DOHH2 (cell line): ENCODE results near the gene PSMD8.
"Not testable (repeated sequence)": the region's sequence is repeated elsewhere in the genome, so short reads cannot be mapped to it uniquely, and the experiment has no call there.

Source experiments
- H3F3A ChIP-seq: fragments of 200-600 bp; sonication (generic), shearing (Covaris generic); 2 replicates; pipeline ENCODE4 v1.6.0; 2016; ENCODE audit warnings: antibody characterized with exemption, mild to moderate bottlenecking; ENCODE audit not compliant: control insufficient read depth, insufficient read depth
- H3K27ac ChIP-seq: fragments of 200-600 bp; sonication (generic); 2 replicates; pipeline ENCODE4 v1.5.1; 2014; ENCODE audit warnings: low read depth, mild to moderate bottlenecking, low read length, moderate library complexity
- H3K27me3 ChIP-seq: fragments of 200-600 bp; sonication (generic); 2 replicates; pipeline ENCODE4 v1.6.1; 2014; ENCODE audit warnings: mild to moderate bottlenecking, low read length, mixed read lengths; ENCODE audit not compliant: control insufficient read depth
- H3K36me3 ChIP-seq: fragments of 200-600 bp; sonication (generic); 2 replicates; pipeline ENCODE4 v1.6.1; 2014; ENCODE audit warnings: mild to moderate bottlenecking, low read length, moderate library complexity, mixed read lengths; ENCODE audit not compliant: control insufficient read depth
- H3K4me1 ChIP-seq: fragments of 200-600 bp; sonication (generic); 2 replicates; pipeline ENCODE4 v1.6.1; 2014; ENCODE audit warnings: mild to moderate bottlenecking, low read length, mixed read lengths; ENCODE audit not compliant: control insufficient read depth
- H3K4me2 ChIP-seq: fragments of 200-600 bp; sonication (generic); 2 replicates; pipeline ENCODE4 v1.6.0; 2014; ENCODE audit warnings: mild to moderate bottlenecking, low read length, moderate library complexity
- H3K4me3 ChIP-seq: fragments of 200-600 bp; sonication (generic); 2 replicates; pipeline ENCODE4 v1.5.1; 2014; ENCODE audit warnings: mild to moderate bottlenecking, low read length, mixed read lengths
- H3K79me2 ChIP-seq: fragments of 200-600 bp; sonication (generic); 2 replicates; pipeline ENCODE4 v1.6.1; 2014; ENCODE audit warnings: mild to moderate bottlenecking, low read length, mixed read lengths; ENCODE audit not compliant: control insufficient read depth
- H3K9me2 ChIP-seq: fragments of 200-600 bp; sonication (generic); replicated peaks from 2 replicates; pipeline ENCODE4 v1.6.1; 2014; ENCODE audit warnings: mild to moderate bottlenecking, low read length, mixed read lengths; ENCODE audit not compliant: control insufficient read depth
- H3K9me3 ChIP-seq: fragments of 200-600 bp; sonication (generic); 2 replicates; pipeline ENCODE4 v1.6.1; 2014; ENCODE audit warnings: antibody characterized with exemption, low read length, mixed read lengths; ENCODE audit not compliant: control insufficient read depth, insufficient read depth
- H4K20me1 ChIP-seq: fragments of 200-600 bp; sonication (generic); 2 replicates; pipeline ENCODE4 v1.6.0; 2014; ENCODE audit warnings: low read depth, mild to moderate bottlenecking, antibody characterized with exemption, low read length, moderate library complexity; ENCODE audit not compliant: control insufficient read depth, insufficient read depth
- EZH2phosphoT487 ChIP-seq: fragments of 200-600 bp; sonication (generic); IDR thresholded peaks from 2 replicates; pipeline ENCODE4 v1.6.1; 2017; ENCODE audit warnings: borderline replicate concordance, mild to moderate bottlenecking, antibody characterized with exemption, low read length, moderate library complexity, mixed read lengths
- TF ChIP-seq, protein P1 (sequence below): fragments of 200-600 bp; sonication (generic); IDR thresholded peaks from one replicate; pipeline ENCODE4 v1.5.1; 2014; ENCODE audit warnings: antibody characterized with exemption, mild to moderate bottlenecking, low read depth, low read length; ENCODE audit not compliant: poor library complexity, severe bottlenecking

Gene PSMD8

DNA sequence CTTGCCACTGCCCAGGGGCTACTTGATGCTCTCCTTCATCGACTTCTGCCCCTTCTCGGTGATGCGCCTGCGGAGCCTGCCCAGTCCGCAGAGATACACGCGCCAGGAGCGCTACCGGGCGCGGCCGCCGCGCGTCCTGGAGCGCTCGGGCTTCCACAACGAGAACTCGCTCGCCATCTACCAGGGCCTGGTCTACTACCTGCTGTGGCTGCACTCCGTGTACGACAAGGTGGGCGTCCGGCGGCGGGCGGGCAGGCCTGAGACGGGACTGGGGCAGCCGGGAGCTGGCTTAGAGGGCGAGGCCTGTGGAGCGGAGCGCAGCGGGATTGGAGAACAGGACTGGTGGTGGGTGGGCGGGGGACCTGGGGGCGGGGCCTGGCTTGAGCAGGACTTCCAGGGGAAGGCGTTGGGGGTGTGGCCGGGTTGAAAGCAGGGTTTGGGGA, 12.7 kb upstream of the PSMD8 start:
- no peaks in the 10 kb centered on the region for H3K9me2 ChIP-seq
- no peak overlapping the region for H3K27ac ChIP-seq
- peaks cover 42% of the 10 kb centered on the region for H3K27me3 ChIP-seq

DNA sequence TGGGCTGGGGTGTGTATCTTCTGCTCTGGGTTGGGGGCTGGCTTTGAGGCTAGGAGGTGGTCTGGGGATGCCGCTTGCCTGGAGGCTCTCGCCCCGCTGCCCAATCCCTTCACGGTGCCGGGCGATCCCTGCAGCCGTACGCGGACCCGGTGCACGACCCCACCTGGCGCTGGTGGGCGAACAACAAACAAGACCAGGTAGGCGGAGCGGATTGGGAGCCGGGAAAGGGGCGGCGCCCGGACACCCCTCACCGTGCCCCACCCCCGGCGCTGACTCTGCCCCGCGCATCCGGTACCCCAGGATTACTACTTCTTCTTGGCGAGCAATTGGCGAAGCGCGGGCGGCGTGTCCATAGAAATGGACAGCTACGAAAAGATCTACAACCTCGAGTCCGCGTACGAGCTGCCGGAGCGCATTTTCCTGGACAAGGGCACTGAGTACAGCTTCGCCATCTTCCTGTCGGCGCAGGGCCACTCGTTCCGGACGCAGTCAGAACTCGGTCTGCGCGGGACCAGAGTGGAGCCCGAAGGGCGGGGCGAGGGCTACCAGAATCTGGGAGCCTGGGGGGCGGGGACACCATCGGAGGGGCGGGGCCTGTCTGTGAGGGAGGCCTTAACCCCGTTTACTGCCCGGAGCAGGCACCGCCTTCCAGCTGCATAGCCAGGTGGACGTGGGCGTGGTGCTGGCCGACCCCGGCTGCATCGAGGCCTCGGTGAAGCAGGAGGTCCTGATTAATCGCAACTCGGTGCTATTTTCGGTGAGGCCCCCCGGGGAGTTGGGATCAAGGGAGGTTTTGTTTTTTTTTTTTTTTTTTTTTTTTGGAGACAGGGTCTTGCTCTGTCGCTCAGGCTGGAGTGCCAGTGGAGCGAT, 12.1 kb upstream of the PSMD8 start:
- Histone ChIP-seq H3K4me3 (peak overlapping the region; percentile 78), H3K27me3 (peaks cover 39% of the 10 kb centered on the region), H3K4me1 (peaks cover 16% of the 10 kb centered on the region), H3K9me2 (no peaks in the 10 kb centered on the region), H3K36me3 (no peaks in the 10 kb centered on the region), H3F3A (no peaks in the 10 kb centered on the region), H3K27ac (no peak overlapping the region), H3K9me3 (no peaks in the 10 kb centered on the region), H4K20me1 (no peaks in the 10 kb centered on the region), H3K79me2 (no peaks in the 10 kb centered on the region), H3K4me2 (peak overlapping the region; percentile 88)
- TF ChIP-seq EZH2phosphoT487: no peak
- TF ChIP-seq, protein P1, sequence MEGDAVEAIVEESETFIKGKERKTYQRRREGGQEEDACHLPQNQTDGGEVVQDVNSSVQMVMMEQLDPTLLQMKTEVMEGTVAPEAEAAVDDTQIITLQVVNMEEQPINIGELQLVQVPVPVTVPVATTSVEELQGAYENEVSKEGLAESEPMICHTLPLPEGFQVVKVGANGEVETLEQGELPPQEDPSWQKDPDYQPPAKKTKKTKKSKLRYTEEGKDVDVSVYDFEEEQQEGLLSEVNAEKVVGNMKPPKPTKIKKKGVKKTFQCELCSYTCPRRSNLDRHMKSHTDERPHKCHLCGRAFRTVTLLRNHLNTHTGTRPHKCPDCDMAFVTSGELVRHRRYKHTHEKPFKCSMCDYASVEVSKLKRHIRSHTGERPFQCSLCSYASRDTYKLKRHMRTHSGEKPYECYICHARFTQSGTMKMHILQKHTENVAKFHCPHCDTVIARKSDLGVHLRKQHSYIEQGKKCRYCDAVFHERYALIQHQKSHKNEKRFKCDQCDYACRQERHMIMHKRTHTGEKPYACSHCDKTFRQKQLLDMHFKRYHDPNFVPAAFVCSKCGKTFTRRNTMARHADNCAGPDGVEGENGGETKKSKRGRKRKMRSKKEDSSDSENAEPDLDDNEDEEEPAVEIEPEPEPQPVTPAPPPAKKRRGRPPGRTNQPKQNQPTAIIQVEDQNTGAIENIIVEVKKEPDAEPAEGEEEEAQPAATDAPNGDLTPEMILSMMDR: no peak

More for the DNA sequence above, 12.7 kb upstream of the PSMD8 start:
- Histone ChIP-seq H3K4me3 (peak overlapping the region; percentile 78), H4K20me1 (no peaks in the 10 kb centered on the region), H3K36me3 (no peaks in the 10 kb centered on the region), H3K4me2 (peak overlapping the region; percentile 88), H3K4me1 (peaks cover 16% of the 10 kb centered on the region), H3K79me2 (no peaks in the 10 kb centered on the region), H3K9me3 (no peaks in the 10 kb centered on the region), H3F3A (no peaks in the 10 kb centered on the region)
- no peak for TF ChIP-seq EZH2phosphoT487
- TF ChIP-seq, protein P1: no peak

DNA sequence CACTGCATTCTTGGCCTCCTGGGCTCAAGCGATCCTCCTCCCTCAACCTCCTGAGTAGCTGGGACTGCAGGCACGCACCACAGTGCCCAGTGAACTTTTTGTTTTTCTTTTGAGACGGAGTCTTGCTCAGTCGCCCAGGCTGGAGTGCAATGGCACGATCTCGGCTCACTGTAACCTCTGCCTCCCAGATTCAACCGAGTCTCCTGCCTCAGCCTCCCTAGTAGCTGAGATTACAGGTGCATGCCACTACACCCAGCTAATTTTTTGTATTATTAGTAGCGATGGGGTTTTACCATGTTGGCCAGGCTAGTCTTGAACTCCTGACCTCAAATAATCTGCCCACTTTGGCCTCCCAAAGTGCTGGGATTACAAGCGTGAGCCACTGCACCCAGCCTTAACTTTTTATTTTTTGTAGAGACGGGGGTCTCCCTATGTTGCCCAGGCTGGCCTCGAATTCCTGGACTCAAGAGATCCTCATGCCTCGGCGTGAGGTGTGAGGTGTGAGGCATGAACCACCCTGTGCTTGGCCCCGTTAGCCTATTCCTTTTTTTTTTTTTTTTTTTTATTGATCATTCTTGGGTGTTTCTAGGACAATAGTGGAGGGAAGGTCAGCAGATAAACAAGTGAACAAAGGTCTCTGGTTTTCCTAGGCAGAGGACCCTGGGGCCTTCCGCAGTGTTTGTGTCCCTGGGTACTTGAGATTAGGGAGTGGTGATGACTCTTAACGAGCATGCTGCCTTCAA, 11.3 kb upstream of the PSMD8 start:
- not testable (repeated sequence) for H3K36me3 ChIP-seq, H3F3A ChIP-seq, H3K9me3 ChIP-seq, H4K20me1 ChIP-seq, H3K9me2 ChIP-seq, H3K27ac ChIP-seq, H3K79me2 ChIP-seq
- peaks cover 16% of the 10 kb centered on the region for H3K4me1 ChIP-seq
- H3K27me3 ChIP-seq: peaks cover 35% of the 10 kb centered on the region
- peak overlapping the region; percentile 78 for H3K4me3 ChIP-seq
- H3K4me2 ChIP-seq: peak overlapping the region; percentile 88

DNA sequence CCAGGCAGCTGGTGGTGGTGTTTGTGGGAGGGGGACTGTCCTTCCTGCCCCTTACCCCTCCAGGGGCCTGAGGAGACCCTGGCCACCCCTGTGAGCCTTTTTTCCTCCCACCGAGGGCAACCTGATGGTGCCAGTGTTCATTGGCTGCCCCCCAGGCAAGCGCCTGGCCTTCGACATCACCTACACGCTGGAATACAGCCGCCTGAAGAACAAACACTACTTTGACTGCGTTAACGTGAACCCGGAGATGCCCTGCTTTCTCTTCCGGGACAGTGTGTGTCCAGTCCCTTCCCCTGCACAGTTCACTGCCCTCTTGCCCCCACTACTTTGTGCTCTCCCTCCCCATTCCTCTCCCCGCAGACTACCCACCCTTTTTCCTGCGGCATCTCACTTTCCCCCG, 7.3 kb upstream of the PSMD8 start:
- Histone ChIP-seq H3F3A (no peaks in the 10 kb centered on the region), H3K27ac (no peak overlapping the region), H3K27me3 (no peaks in the 10 kb centered on the region; the same call in none of the 2 replicates), H3K4me1 (peaks cover 9% of the 10 kb centered on the region), H3K4me2 (no peak overlapping the region), H3K9me2 (no peaks in the 10 kb centered on the region), H3K36me3 (no peaks in the 10 kb centered on the region), H3K9me3 (no peaks in the 10 kb centered on the region), H3K4me3 (no peak overlapping the region), H3K79me2 (no peaks in the 10 kb centered on the region), H4K20me1 (no peaks in the 10 kb centered on the region)
- no peak for TF ChIP-seq EZH2phosphoT487
- TF ChIP-seq, protein P1: no peak
